B cell (primary cell): ENCODE measurements around the gene PPP6R3.

ENCODE experiments used
- EZH2 ChIP-seq: IDR thresholded peaks from 2 replicates; pipeline ENCODE4 v1.6.1; 2012; ENCODE audit warnings: borderline replicate concordance, low read depth, mild to moderate bottlenecking, moderate library complexity, low read length; ENCODE audit not compliant: insufficient read depth, poor library complexity, severe bottlenecking
- TF ChIP-seq, protein P1 (sequence below): fragments of 200-600 bp; IDR thresholded peaks from one replicate; pipeline ENCODE4 v1.8.0; 2022; ENCODE audit warnings: antibody characterized with exemption, mild to moderate bottlenecking

DNA sequence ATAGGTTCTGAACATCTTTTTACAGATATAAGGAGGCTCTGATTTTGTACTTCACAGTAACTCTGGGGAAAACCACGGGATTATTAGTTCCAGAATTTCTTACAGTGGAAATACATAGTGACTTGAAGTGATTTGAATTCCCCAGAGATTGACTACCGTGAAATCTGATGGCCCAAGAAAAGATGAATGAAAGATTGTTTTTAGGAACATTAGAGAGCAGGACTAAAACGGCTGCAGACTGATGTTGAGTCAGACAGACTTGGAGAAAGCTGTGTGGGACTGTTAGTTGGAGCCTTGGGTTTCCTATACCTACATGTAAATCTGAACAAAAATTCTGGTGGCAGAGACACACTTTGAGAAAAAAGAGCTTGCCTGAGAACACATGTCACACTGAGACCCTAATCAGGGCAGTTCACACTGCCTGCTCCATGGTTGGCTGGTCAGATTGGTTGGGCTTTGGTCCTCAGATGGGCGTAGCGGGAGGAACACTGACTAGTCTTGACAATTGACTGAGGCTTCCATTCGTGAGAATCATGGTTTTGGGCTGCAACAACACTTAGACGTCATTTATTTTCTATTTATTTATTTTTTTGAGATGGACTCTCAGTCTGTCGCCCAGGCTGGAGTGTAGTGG lies 6.8 kb downstream of the PPP6R3 start:
- TF ChIP-seq, protein P1, sequence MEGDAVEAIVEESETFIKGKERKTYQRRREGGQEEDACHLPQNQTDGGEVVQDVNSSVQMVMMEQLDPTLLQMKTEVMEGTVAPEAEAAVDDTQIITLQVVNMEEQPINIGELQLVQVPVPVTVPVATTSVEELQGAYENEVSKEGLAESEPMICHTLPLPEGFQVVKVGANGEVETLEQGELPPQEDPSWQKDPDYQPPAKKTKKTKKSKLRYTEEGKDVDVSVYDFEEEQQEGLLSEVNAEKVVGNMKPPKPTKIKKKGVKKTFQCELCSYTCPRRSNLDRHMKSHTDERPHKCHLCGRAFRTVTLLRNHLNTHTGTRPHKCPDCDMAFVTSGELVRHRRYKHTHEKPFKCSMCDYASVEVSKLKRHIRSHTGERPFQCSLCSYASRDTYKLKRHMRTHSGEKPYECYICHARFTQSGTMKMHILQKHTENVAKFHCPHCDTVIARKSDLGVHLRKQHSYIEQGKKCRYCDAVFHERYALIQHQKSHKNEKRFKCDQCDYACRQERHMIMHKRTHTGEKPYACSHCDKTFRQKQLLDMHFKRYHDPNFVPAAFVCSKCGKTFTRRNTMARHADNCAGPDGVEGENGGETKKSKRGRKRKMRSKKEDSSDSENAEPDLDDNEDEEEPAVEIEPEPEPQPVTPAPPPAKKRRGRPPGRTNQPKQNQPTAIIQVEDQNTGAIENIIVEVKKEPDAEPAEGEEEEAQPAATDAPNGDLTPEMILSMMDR = no peak
- TF ChIP-seq EZH2 = no peak
